ENCODE data around the gene SCGB1A1. TPM values are rescaled to one million over a fixed set of nuclear protein-coding genes. Genes with fewer than 3 reads are reported as not detected.

Gene SCGB1A1
- polyA plus RNA-seq, 1 of the 3 experiments (the other 2 are of a cell fraction) = not detected

DNA sequence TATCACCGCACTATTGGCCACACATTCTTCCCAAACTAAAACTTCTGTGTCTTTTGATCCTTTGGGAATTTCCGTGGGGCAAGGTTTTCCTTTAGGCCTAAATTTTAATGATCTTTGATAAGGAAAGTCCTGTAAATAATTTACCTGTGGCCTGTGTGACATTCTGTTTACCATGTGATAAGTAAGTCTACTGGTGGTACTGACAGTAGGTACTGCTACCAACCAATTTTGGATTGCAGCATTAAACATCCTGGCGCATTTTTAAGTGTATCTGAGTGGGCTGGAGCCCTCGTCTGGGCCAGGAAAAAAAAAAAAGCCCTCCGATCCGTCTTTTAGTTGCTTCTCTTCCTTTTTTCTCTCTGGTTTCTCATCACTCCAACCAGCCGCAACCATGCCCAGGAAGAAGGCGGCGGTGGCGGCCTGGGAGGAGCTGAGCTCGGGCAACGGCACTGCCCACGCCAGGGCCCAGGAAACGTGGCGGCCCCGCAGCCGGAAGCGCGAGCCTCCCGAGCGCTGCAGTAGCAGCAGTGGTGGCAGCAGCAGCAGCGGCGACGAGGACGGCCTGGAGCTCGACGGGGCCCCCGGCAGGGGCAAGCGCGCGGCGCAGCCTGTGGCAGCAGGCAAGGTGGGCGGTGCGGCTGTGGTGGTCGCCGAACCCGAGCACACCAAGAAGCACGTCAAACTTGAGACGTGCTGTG lies 47.9 kb upstream of the SCGB1A1 start:
- H3K9ac ChIP-seq = no peak overlapping the region
- H3K36me3 ChIP-seq (replicated peaks in 1 of 2; ENCODE audit: control insufficient read depth in 1 of 2, insufficient read depth in 2 of 2, low read length in 1 of 2) = no peaks in the 10 kb centered on the region
- CTCF ChIA-PET = interaction anchor here (1.1 kb wide), 1 partner anchor 9 kb away, joined by 3 read pairs; no protein-coding TSS in a partner anchor
- no peaks in the 10 kb centered on the region for H4K20me1 ChIP-seq (ENCODE audit: insufficient read depth)
- no peaks in the 10 kb centered on the region for H3K27me3 ChIP-seq (ENCODE audit: insufficient read depth)
- no peak for TF ChIP-seq MEF2A (IDR thresholded peaks at IDR 0.05; ENCODE audit: borderline replicate concordance, low read depth)
- no peak for TF ChIP-seq POLR2AphosphoS5 (IDR thresholded peaks at IDR 0.05; ENCODE audit: low read depth, low read length)
- TF ChIP-seq RXRA (IDR thresholded peaks at IDR 0.05; ENCODE audit: borderline replicate concordance, low read depth) = no peak
- no peak overlapping the region for H3K27ac ChIP-seq (ENCODE audit: low read depth in 2 of 2, low read length in 1 of 2)
- no peak for DNase-seq
- H3K4me3 ChIP-seq (ENCODE audit: low read depth in 2 of 2, low read length in 1 of 2) = no peak overlapping the region
- no peak overlapping the region for H2AFZ ChIP-seq (ENCODE audit: low read depth)
- no peaks in the 10 kb centered on the region for H3K9me2 ChIP-seq
- H3K9me3 ChIP-seq = no peaks in the 10 kb centered on the region
- WGBS (ENCODE audit: low lambda C conversion rate) = 88% methylated on average over 32 of the region's 39 CpGs
- H3K79me2 ChIP-seq (ENCODE audit: insufficient read depth) = no peaks in the 10 kb centered on the region
- no peaks in the 10 kb centered on the region for H3F3A ChIP-seq (replicated peaks; ENCODE audit: insufficient read depth)
- H3K4me2 ChIP-seq = no peak overlapping the region
- POLR2A ChIA-PET = interaction anchor here (0.6 kb wide), 1 partner anchor 32 kb away, joined by 5 read pairs; no protein-coding TSS in a partner anchor
- H3K4me1 ChIP-seq (ENCODE audit: control insufficient read depth in 1 of 2, insufficient read depth in 2 of 2, low read depth in 1 of 2, low read length in 1 of 2) = no peaks in the 10 kb centered on the region

DNA sequence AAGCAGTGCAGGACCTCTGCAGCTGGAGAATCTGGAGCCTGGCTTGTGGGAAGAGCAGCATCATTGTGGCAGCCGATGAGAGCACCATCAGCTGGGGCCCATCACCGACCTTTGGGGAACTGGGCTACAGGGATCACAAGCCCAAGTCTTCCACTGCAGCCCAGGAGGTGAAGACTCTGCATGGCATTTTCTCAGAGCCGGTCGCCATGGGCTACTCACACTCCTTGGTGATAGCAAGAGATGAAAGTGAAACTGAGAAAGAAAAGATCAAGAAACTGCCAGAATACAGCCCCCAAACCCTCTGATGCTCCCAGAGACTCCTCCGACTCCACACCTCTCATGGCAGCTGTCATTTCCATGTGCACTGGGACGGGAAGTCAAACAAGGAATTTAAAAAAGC lies 46.0 kb upstream of the SCGB1A1 start:
- no peak for DNase-seq
- H3K9me3 ChIP-seq = no peaks in the 10 kb centered on the region
- no peaks in the 10 kb centered on the region for H3K27me3 ChIP-seq (ENCODE audit: insufficient read depth)
- ChIA-PET POLR2A (no interaction called here), CTCF (interaction anchor here (1.0 kb wide), 2 partner anchors 13 to 20 kb away, joined by 3 read pairs; no protein-coding TSS in a partner anchor)
- no peak overlapping the region for H3K9ac ChIP-seq
- H3K4me3 ChIP-seq (ENCODE audit: low read depth in 2 of 2, low read length in 1 of 2) = no peak overlapping the region
- H4K20me1 ChIP-seq (ENCODE audit: insufficient read depth) = no peaks in the 10 kb centered on the region
- no peaks in the 10 kb centered on the region for H3K9me2 ChIP-seq
- H3F3A ChIP-seq (replicated peaks; ENCODE audit: insufficient read depth) = no peaks in the 10 kb centered on the region
- no peak for TF ChIP-seq FOXJ3 (CRISPR knock-in tag; IDR thresholded peaks at IDR 0.05)
- TF ChIP-seq RCOR1 (IDR thresholded peaks at IDR 0.05; ENCODE audit: low read length) = no peak
- TF ChIP-seq, protein P1, sequence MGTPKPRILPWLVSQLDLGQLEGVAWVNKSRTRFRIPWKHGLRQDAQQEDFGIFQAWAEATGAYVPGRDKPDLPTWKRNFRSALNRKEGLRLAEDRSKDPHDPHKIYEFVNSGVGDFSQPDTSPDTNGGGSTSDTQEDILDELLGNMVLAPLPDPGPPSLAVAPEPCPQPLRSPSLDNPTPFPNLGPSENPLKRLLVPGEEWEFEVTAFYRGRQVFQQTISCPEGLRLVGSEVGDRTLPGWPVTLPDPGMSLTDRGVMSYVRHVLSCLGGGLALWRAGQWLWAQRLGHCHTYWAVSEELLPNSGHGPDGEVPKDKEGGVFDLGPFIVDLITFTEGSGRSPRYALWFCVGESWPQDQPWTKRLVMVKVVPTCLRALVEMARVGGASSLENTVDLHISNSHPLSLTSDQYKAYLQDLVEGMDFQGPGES (IDR thresholded peaks at IDR 0.05; ENCODE audit: low read depth, low read length) = no peak
- TF ChIP-seq, protein P2, sequence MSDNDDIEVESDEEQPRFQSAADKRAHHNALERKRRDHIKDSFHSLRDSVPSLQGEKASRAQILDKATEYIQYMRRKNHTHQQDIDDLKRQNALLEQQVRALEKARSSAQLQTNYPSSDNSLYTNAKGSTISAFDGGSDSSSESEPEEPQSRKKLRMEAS (IDR thresholded peaks at IDR 0.05; ENCODE audit: low read depth) = no peak
- TF ChIP-seq EP300 (IDR thresholded peaks at IDR 0.05; ENCODE audit: borderline replicate concordance in 1 of 2, low read depth in 1 of 2, low read length in 1 of 2) = no peak
- no peak overlapping the region for H2AFZ ChIP-seq (ENCODE audit: low read depth)
- no peaks in the 10 kb centered on the region; a peak in 1 of 4 replicates for H3K4me1 ChIP-seq (ENCODE audit: control insufficient read depth in 1 of 2, insufficient read depth in 2 of 2, low read depth in 1 of 2, low read length in 1 of 2)
- H3K27ac ChIP-seq (ENCODE audit: low read depth in 2 of 2, low read length in 1 of 2) = no peak overlapping the region
- H3K4me2 ChIP-seq = no peak overlapping the region
- no peaks in the 10 kb centered on the region for H3K79me2 ChIP-seq (ENCODE audit: insufficient read depth)
- no peaks in the 10 kb centered on the region for H3K36me3 ChIP-seq (replicated peaks in 1 of 2; ENCODE audit: control insufficient read depth in 1 of 2, insufficient read depth in 2 of 2, low read length in 1 of 2)
- WGBS (ENCODE audit: low lambda C conversion rate) = 87% methylated on average over 6 of the region's 6 CpGs

Measured in SK-N-SH (cell line).